HepG2 (cell line): ENCODE data around the gene TSPAN17. TPM values are rescaled to one million over a fixed set of nuclear protein-coding genes. Genes with fewer than 3 reads are reported as not detected.

Source experiments
- ATAC-seq: fragments of 200-7000 bp; cut with Tn5 transposase; 3 replicates; pipeline ENCODE4 v1.9.1; 2020; ENCODE audit warnings: mild to moderate bottlenecking, moderate library complexity
- Bru-seq: library from RNA; stranded (reverse); fragments of 400-500 nt; gene quantifications from one replicate; lab custom pipeline; 2021; lab: Mats Ljungman, UMichigan
- BruChase-seq, 2 experiments: library from RNA; stranded (reverse); fragments of 400-500 nt; gene quantifications; one replicate each; lab custom pipeline; 2021; lab: Mats Ljungman, UMichigan
- BruUV-seq: library from RNA; stranded (reverse); fragments of 400-500 nt; replicated peaks from 2 replicates; lab custom pipeline; 2021; lab: Mats Ljungman, UMichigan
- CTCF ChIA-PET: fragments of 300-600 bp; formaldehyde crosslinking; extraction: SDS; loops from one replicate; lab custom pipeline; 2021; ENCODE audit warnings: low total read pairs, inconsistent platforms, low intra/inter-chr PET ratio; lab: Yijun Ruan, JAX
- POLR2A ChIA-PET: fragments of 350-600 bp; sonication (Branson Sonifier 250); formaldehyde crosslinking; loops from one replicate; lab custom pipeline; 2020; ENCODE audit warnings: antibody characterized with exemption, inconsistent platforms; lab: Yijun Ruan, JAX
- DNase-seq: peaks from one replicate; pipeline ENCODE4 v3.0.0-alpha.2; 2015; ENCODE audit warnings: low spot score
- FAIRE-seq: peaks from 3 replicates; lab custom pipeline; 2011; peaks lifted over from hg19 to GRCh38; lab: Jason Lieb, UNC
- H2AFZ ChIP-seq: one replicate; pipeline ENCODE4 v1.6.1; 2011; ENCODE audit warnings: low read length, inconsistent platforms
- H3K27ac ChIP-seq: fragments of 300-600 bp; 3 replicates; pipeline ENCODE4 v1.8.0; 2011; ENCODE audit warnings: mixed run types, mild to moderate bottlenecking, mixed read lengths, low read length, inconsistent platforms; ENCODE audit not compliant: insufficient read depth; ENCODE audit errors: extremely low read length
- H3K27me3 ChIP-seq, 2 experiments: fragments of 200-600 bp in 1 of 2; 2 replicates in 1 of 2; 3 replicates in 1 of 2; pipeline versions ENCODE4 v1.6.0 to v1.8.0; 2011; ENCODE audit warnings: low read length in 2 of 2, mild to moderate bottlenecking in 2 of 2, moderate library complexity in 2 of 2, inconsistent platforms in 1 of 2; ENCODE audit not compliant: insufficient read depth in 2 of 2, control insufficient read depth in 1 of 2
- H3K36me3 ChIP-seq, 2 experiments: fragments of 200-600 bp in 1 of 2; replicated peaks in 1 of 2; 2 replicates in 1 of 2; 3 replicates in 1 of 2; pipeline versions ENCODE4 v1.5.1 to v1.8.0; 2011; ENCODE audit warnings: low read length in 2 of 2, inconsistent platforms in 1 of 2; ENCODE audit not compliant: insufficient read depth in 2 of 2, control insufficient read depth in 1 of 2
- H3K4me1 ChIP-seq: 2 replicates; pipeline ENCODE4 v1.5.1; 2012; ENCODE audit warnings: low read length, inconsistent platforms; ENCODE audit not compliant: insufficient read depth
- H3K4me2 ChIP-seq: 2 replicates; pipeline ENCODE4 v1.6.0; 2011; ENCODE audit warnings: low read depth, low read length, inconsistent platforms
- H3K4me3 ChIP-seq, 3 experiments: fragments of 200-600 bp in 1 of 3; sonication (generic), shearing (Covaris generic) in 1 of 3; replicated peaks in 1 of 3; 2 replicates each; pipeline ENCODE4 v1.5.1; 2011 to 2016; ENCODE audit warnings: low read length in 3 of 3, inconsistent platforms in 2 of 3, low read depth in 2 of 3, mild to moderate bottlenecking in 2 of 3, control low read depth in 1 of 3, mixed read lengths in 1 of 3; ENCODE audit not compliant: insufficient read depth in 1 of 3
- H3K79me2 ChIP-seq: one replicate; pipeline ENCODE4 v1.6.1; 2011; ENCODE audit warnings: low read length, inconsistent platforms; ENCODE audit not compliant: insufficient read depth
- H3K9ac ChIP-seq: 2 replicates; pipeline ENCODE4 v1.6.0; 2011; ENCODE audit warnings: mild to moderate bottlenecking, low read depth, low read length, inconsistent platforms; ENCODE audit not compliant: insufficient read depth
- H3K9me3 ChIP-seq: 2 replicates; pipeline ENCODE4 v1.5.1; 2012; ENCODE audit warnings: mild to moderate bottlenecking, low read length
- H4K20me1 ChIP-seq: 2 replicates; pipeline ENCODE4 v1.6.0; 2011; ENCODE audit warnings: inconsistent platforms, mild to moderate bottlenecking, low read length, moderate library complexity; ENCODE audit not compliant: insufficient read depth
- CHD4 ChIP-seq: fragments of 200-600 bp; sonication (generic); IDR thresholded peaks from 2 replicates; pipeline ENCODE4 v1.7.0; 2017; ENCODE audit warnings: mild to moderate bottlenecking, low read length, borderline replicate concordance
- ELF1 ChIP-seq: sonication (generic); formaldehyde crosslinking; IDR thresholded peaks from 2 replicates; pipeline ENCODE4 v1.4.0; 2020; ENCODE audit warnings: missing genetic modification reagents
- FOXK1 ChIP-seq: sonication (generic); formaldehyde crosslinking; IDR thresholded peaks from 2 replicates; pipeline ENCODE4 v1.4.0; 2020; ENCODE audit warnings: low read depth, missing genetic modification reagents, borderline replicate concordance
- FOXP1 ChIP-seq, 2 experiments: fragments of 450-650 bp in 1 of 2; IDR thresholded peaks; 2 replicates each; pipeline ENCODE4 v1.6.1; 2017 to 2018; ENCODE audit warnings: antibody characterized with exemption in 1 of 2
- HMG20A ChIP-seq: IDR thresholded peaks from 2 replicates; pipeline ENCODE4 v1.6.1; 2016; ENCODE audit warnings: borderline replicate concordance
- NBN ChIP-seq: fragments of 450-650 bp; conservative IDR thresholded peaks from 2 replicates; pipeline ENCODE4 v1.6.1; 2017
- NFIC ChIP-seq: IDR thresholded peaks from 2 replicates; pipeline ENCODE4 v1.6.1; 2012; ENCODE audit warnings: mild to moderate bottlenecking, low read length, inconsistent platforms
- THYN1 ChIP-seq: sonication (generic); formaldehyde crosslinking; IDR thresholded peaks from 2 replicates; pipeline ENCODE4 v1.8.1; 2023; ENCODE audit warnings: low read depth, mild to moderate bottlenecking, moderate library complexity, missing genetic modification reagents, borderline replicate concordance
- ZNF180 ChIP-seq: sonication (generic); formaldehyde crosslinking; IDR thresholded peaks from 2 replicates; pipeline ENCODE4 v1.4.0; 2020; ENCODE audit warnings: low read depth, missing genetic modification reagents, borderline replicate concordance
- WGBS: methylation state at CpG from one replicate; pipeline ENCODE4 v1.1.6; 2017; ENCODE audit warnings: low lambda C conversion rate; 5-methylcytosine and 5-hydroxymethylcytosine counted together
- in situ Hi-C: cut with HindIII; loops from 2 replicates; pipeline ENCODE4 v1.10.0; 2017; ENCODE audit warnings: low pct_unique_long_range_greater_than_20kb; ENCODE audit not compliant: extremely low pct_ligation_motif_present
- intact Hi-C: fragments of 100-400 bp; cut with micrococcal nuclease; formaldehyde crosslinking; loops from one replicate; pipeline ENCODE4 v1.10.0; 2022; ENCODE audit not compliant: unreplicated experiment
- long read RNA-seq, 2 experiments: library from RNA in 1 of 2; library from polyadenylated mRNA in 1 of 2; stranded (forward) in 1 of 2; unstranded in 1 of 2; transcript quantifications; one replicate each; pipeline ENCODE4 v2.0.0, GENCODE V29; 2019 to 2022
- polyA minus RNA-seq, 3 experiments: library from RNA; depleted of rRNA, polyadenylated mRNA; stranded (reverse); fragments of >200 nt; gene quantifications; 2 replicates each; pipeline ENCODE4 v1.2.3, GENCODE V29; 2011; ENCODE audit warnings: low replicate concordance in 1 of 3
- polyA plus RNA-seq, 8 experiments: library from polyadenylated mRNA; depleted of rRNA in 3 of 8; stranded (reverse) in 7 of 8; unstranded in 1 of 8; fragments of >200 nt; fragmentation: Illumina TruSeq in 4 of 8; extraction: Trizol in 4 of 8; gene quantifications; 2 replicates each; pipeline versions ENCODE4 v1.2.1 to v1.2.3, GENCODE V29; 2011 to 2016; ENCODE audit warnings: low read depth in 4 of 8, missing spikeins in 1 of 8, mixed read lengths in 1 of 8; ENCODE audit not compliant: insufficient read depth in 1 of 8
- total RNA-seq, 5 experiments: library from RNA; depleted of rRNA; stranded (reverse); fragments of >200 nt; fragmentation: Illumina TruSeq; extraction: Trizol; gene quantifications; 2 replicates each; pipeline ENCODE4 v1.2.3, GENCODE V29; 2016; ENCODE audit warnings: low read depth in 1 of 5
- TF ChIP-seq, protein P1 (sequence below): conservative IDR thresholded peaks from 2 replicates; pipeline ENCODE4 v1.6.1; 2018; ENCODE audit warnings: missing genetic modification reagents

The TSPAN17 gene
- total RNA-seq (2016; rRNA removed; fragmentation: Illumina TruSeq; extraction: Trizol), result 10.1 and 11.5 TPM in 2 replicates
- 14.4 and 15.0 TPM in 2 replicates for total RNA-seq (2016; cell fraction: cytosol; rRNA removed; fragmentation: Illumina TruSeq; extraction: Trizol; ENCODE audit: low read depth)
- total RNA-seq (2016; cell fraction: insoluble cytoplasmic fraction; rRNA removed; fragmentation: Illumina TruSeq; extraction: Trizol), result 9.9 and 11.9 TPM in 2 replicates
- total RNA-seq (2016; cell fraction: membrane; rRNA removed; fragmentation: Illumina TruSeq; extraction: Trizol), result 28.4 and 30.1 TPM in 2 replicates
- total RNA-seq (2016; cell fraction: nucleus; rRNA removed; fragmentation: Illumina TruSeq; extraction: Trizol), result 6.7 and 8.6 TPM in 2 replicates
- polyA plus RNA-seq (2011; rRNA removed), result 15.0 and 20.0 TPM in 2 replicates
- 14.6 and 15.9 TPM in 2 replicates for polyA plus RNA-seq (2011; cell fraction: cytosol; rRNA removed)
- 34.5 and 40.1 TPM in 2 replicates for polyA plus RNA-seq (2011; cell fraction: nucleus; rRNA removed)
- polyA plus RNA-seq (2012), result 7.5 and 9.2 TPM in 2 replicates
- polyA plus RNA-seq (2016; cell fraction: cytosol; fragmentation: Illumina TruSeq; extraction: Trizol; ENCODE audit: low read depth), result 20.7 and 22.9 TPM in 2 replicates
- polyA plus RNA-seq (2016; cell fraction: insoluble cytoplasmic fraction; fragmentation: Illumina TruSeq; extraction: Trizol; ENCODE audit: low read depth), result 11.8 and 14.9 TPM in 2 replicates
- polyA plus RNA-seq (2016; cell fraction: membrane; fragmentation: Illumina TruSeq; extraction: Trizol; ENCODE audit: low read depth), result 32.1 and 34.7 TPM in 2 replicates
- 17.6 and 18.4 TPM in 2 replicates for polyA plus RNA-seq (2016; cell fraction: nucleus; fragmentation: Illumina TruSeq; extraction: Trizol; ENCODE audit: insufficient read depth, low read depth)
- polyA minus RNA-seq (2011; rRNA and poly(A)+ RNA removed; ENCODE audit: low replicate concordance), result 26.2 and 35.2 TPM in 2 replicates
- 9.8 and 12.6 TPM in 2 replicates for polyA minus RNA-seq (2011; cell fraction: cytosol; rRNA and poly(A)+ RNA removed)
- polyA minus RNA-seq (2011; cell fraction: nucleus; rRNA and poly(A)+ RNA removed), result 6.7 and 8.6 TPM in 2 replicates
- Bru-seq, nascent RNA, result percentile 46 among the genes with signal in this experiment
- percentile 68 among the genes with signal in this experiment for BruChase-seq, experiment 1, labeled RNA remaining after a 6-hour chase
- BruChase-seq, experiment 2, labeled RNA remaining after a 2-hour chase, result percentile 60 among the genes with signal in this experiment
- long read RNA-seq, experiment 1, transcript TSPAN17-207 (9 exons, 2,457 nt), result major isoform, 5 of 14 reads
- long read RNA-seq, experiment 1, partial matches to known transcripts, result 3 of 14 reads
- long read RNA-seq, experiment 1, other reads (novel, unspliced or antisense), result 4 of 14 reads
- long read RNA-seq, experiment 2, transcript TSPAN17-207 (9 exons, 2,457 nt), result major isoform, 12 of 39 reads
- long read RNA-seq, experiment 2, partial matches to known transcripts, result 6 of 39 reads
- long read RNA-seq, experiment 2, other reads (novel, unspliced or antisense), result 19 of 39 reads

DNA sequence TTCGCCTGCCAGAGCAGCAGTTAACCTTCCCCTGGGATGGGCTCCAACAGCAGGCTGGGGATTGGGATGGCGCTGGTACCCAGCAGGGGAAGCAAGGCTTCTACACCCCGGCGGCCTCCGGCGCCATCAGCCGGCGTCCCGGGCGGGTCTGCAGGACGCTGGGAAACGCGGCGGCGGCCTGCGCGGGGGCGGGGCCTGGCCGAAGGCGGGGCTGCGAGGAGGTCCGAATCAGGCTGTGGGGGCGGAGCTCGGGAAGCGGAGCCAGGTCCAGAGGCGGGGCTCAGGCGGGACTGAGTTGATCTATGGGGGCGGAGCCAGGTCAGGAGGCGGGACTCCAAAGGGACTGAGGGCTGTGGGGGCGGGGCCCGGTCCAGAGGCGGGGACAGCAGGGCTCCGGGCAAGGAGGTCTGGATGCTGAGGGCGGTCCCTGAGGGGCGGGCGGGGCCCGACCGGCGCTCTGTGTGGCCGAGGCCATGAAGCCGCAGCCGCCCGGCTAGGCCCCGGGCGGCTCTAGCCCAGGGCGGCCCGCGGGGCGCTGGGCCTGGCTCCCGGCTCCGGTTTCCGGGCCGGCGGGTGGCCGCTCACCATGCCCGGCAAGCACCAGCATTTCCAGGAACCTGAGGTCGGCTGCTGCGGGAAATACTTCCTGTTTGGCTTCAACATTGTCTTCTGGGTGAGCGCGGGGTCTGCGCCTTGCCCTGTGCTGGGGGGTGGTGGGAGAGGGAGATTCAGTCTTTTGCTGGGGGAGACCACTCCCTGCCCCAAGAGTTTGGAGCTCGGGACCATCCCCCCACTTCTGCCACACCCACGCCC lies at the start of gene TSPAN17:
TSS of gene TSPAN17 (plus strand) at position 455 of the 813 bp plus-strand sequence. CDS start at position 587, 132 bp downstream.
- FAIRE-seq, result peak; percentile 47
- Histone ChIP-seq H3K9ac (peak within 1 kb of the TSS; percentile 73), H3K4me3 (peak within 1 kb of the TSS; percentile 68 to 82 (median 79)), H3K27ac (no peak within 1 kb of the TSS), H2AFZ (peak within 1 kb of the TSS; percentile 68), H3K79me2 (no peaks in the 10 kb centered on the region), H4K20me1 (no peaks in the 10 kb centered on the region), H3K36me3 (no peaks in the 10 kb centered on the region), H3K4me1 (peaks cover 21% of the 10 kb centered on the region), H3K9me3 (no peaks in the 10 kb centered on the region), H3K27me3 (peaks cover 9 to 22% of the 10 kb centered on the region in 2 experiments; a peak in 4 of 5 replicates), H3K4me2 (peak within 1 kb of the TSS; percentile 88)
- peak; percentile 95 for ATAC-seq
- no CpG with 5 or more reads among the region's 63 CpGs for WGBS
- intact Hi-C loops (no loop called here), in situ Hi-C loops (no loop called here)
- POLR2A ChIA-PET, result interaction anchor here (0.5 to 1.6 kb wide), 13 partner anchors 8 to 440 kb away, joined by 3 to 7 read pairs (median 4); partner anchors contain the start of genes CDHR2, FGFR4 and RNF44
- DNase-seq, result peak; percentile 96
- BruUV-seq, result no TSS peak
- CTCF ChIA-PET, result no interaction called here
- TF ChIP-seq FOXP1 (IDR thresholded peaks at IDR 0.05) (no peak), FOXP1 (CRISPR knock-in tag; IDR thresholded peaks at IDR 0.05) (no peak), THYN1 (CRISPR knock-in tag) (no peak), NFIC (no peak), FOXK1 (CRISPR knock-in tag) (no peak), NBN (no peak), ZNF180 (CRISPR knock-in tag) (no peak), CHD4 (no peak), ELF1 (CRISPR knock-in tag) (no peak), HMG20A (CRISPR knock-in tag) (no peak)
- TF ChIP-seq, protein P1, sequence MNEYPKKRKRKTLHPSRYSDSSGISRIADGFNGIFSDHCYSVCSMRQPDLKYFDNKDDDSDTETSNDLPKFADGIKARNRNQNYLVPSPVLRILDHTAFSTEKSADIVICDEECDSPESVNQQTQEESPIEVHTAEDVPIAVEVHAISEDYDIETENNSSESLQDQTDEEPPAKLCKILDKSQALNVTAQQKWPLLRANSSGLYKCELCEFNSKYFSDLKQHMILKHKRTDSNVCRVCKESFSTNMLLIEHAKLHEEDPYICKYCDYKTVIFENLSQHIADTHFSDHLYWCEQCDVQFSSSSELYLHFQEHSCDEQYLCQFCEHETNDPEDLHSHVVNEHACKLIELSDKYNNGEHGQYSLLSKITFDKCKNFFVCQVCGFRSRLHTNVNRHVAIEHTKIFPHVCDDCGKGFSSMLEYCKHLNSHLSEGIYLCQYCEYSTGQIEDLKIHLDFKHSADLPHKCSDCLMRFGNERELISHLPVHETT, result no peak
